Melanocyte of skin (primary cell): ENCODE results near the gene OR2S2. TPM values are rescaled to one million over a fixed set of nuclear protein-coding genes. Genes with fewer than 3 reads are reported as not detected.

ENCODE experiments used
- total RNA-seq, 2 donors: library from RNA; depleted of rRNA; stranded (reverse); fragments of >200 nt; gene quantifications; 2 replicates each; pipeline ENCODE4 v1.2.3, GENCODE V29; 2012

OR2S2 gene
- total RNA-seq: not detected

GRCh38 chr9:35958104-35958837 lies at the start of gene OR2S2:
Gene OR2S2 (minus strand): TSS chr9:35958154. CDS start chr9:35958098, 56 bp downstream.

GRCh38 chr9:35909274-35909673 lies 48.7 kb downstream of the OR2S2 start, which contains the start of gene SPAAR:
Gene SPAAR (plus strand): TSS chr9:35909490. CDS start chr9:35910464, 974 bp downstream.

Other genes with a start within 250 kb of the OR2S2 start
- 100 to 1,000 TPM; 135 to 143 TPM for gene TLN1, start 226.0 kb downstream of the OR2S2 start, total RNA-seq
- 10 to 100 TPM; 46.5 to 48.6 TPM for gene CREB3, start 225.5 kb downstream of the OR2S2 start, total RNA-seq
- gene GBA2, start 208.9 kb downstream of the OR2S2 start, total RNA-seq: 10 to 100 TPM; 37.3 to 41.3 TPM
- gene RGP1, start 208.9 kb downstream of the OR2S2 start, total RNA-seq: 10 to 100 TPM; 13.0 to 16.2 TPM
- gene MSMP, start 203.9 kb downstream of the OR2S2 start, total RNA-seq: not detected
- gene NPR2, start 166.6 kb downstream of the OR2S2 start, total RNA-seq: 10 to 100 TPM; 10.7 to 17.3 TPM
- gene SPAG8, start 145.9 kb downstream of the OR2S2 start, total RNA-seq: 1 to 10 TPM in 1 of 2 donors, under 1 TPM in 1; 0.67 to 1.0 TPM
- 10 to 100 TPM; 31.6 to 41.6 TPM for gene HINT2, start 143.1 kb downstream of the OR2S2 start, total RNA-seq
- gene FAM221B, start 129.4 kb downstream of the OR2S2 start, total RNA-seq: not detected
- gene TMEM8B, start 128.9 kb downstream of the OR2S2 start, total RNA-seq: 1 to 10 TPM in 1 of 2 donors, under 1 TPM in 1; 0.33 to 1.7 TPM
- gene OR13J1, start 87.8 kb downstream of the OR2S2 start, total RNA-seq: not detected
- under 1 TPM in 1 of 2 donors, not detected in 1; 0.33 TPM for gene HRCT1, start 52.0 kb downstream of the OR2S2 start, total RNA-seq
- under 1 TPM in 1 of 2 donors, not detected in 1; 0.34 TPM for gene SPAAR, start 48.7 kb downstream of the OR2S2 start, total RNA-seq
- gene RECK, start 78.8 kb upstream of the OR2S2 start, total RNA-seq: 1 to 10 TPM; 3.8 to 5.7 TPM
- 1 to 10 TPM; 2.0 to 10.0 TPM for gene GLIPR2, start 178.6 kb upstream of the OR2S2 start, total RNA-seq
- not detected for gene CCIN, start 211.2 kb upstream of the OR2S2 start, total RNA-seq
- gene CLTA, start 232.8 kb upstream of the OR2S2 start, total RNA-seq: 100 to 1,000 TPM; 147 to 262 TPM